Chondrocyte (in vitro differentiated cells): ENCODE results near the gene PDZD7. TPM values are rescaled to one million over a fixed set of nuclear protein-coding genes. Genes with fewer than 3 reads are reported as not detected.

Experiments
- DNase-seq: peaks from one replicate; pipeline ENCODE4 v3.0.0; 2021; ENCODE audit warnings: mixed read lengths, low spot score
- H3K27ac Mint-ChIP-seq: one replicate; pipeline ENCODE4 v1.8.0; 2021; ENCODE audit warnings: mild to moderate bottlenecking, moderate library complexity, mixed read lengths; ENCODE audit not compliant: unreplicated experiment
- H3K27me3 Mint-ChIP-seq: 2 replicates; pipeline ENCODE4 v1.8.0; 2021; ENCODE audit warnings: low read depth, mixed read lengths
- H3K36me3 Mint-ChIP-seq: 2 replicates; pipeline ENCODE4 v1.8.0; 2021; ENCODE audit warnings: low read depth, mixed read lengths
- H3K4me1 Mint-ChIP-seq: 2 replicates; pipeline ENCODE4 v1.8.0; 2021; ENCODE audit warnings: low read depth, mild to moderate bottlenecking, mixed read lengths
- H3K4me3 Mint-ChIP-seq: one replicate; pipeline ENCODE4 v1.8.0; 2021; ENCODE audit warnings: mild to moderate bottlenecking, moderate library complexity, mixed read lengths; ENCODE audit not compliant: unreplicated experiment
- H3K9me3 Mint-ChIP-seq: 2 replicates; pipeline ENCODE4 v1.8.0; 2021; ENCODE audit warnings: low read depth, mixed read lengths
- total RNA-seq: library from RNA; stranded (reverse); gene quantifications from 3 replicates; pipeline ENCODE4 v1.2.1, GENCODE V29; 2021
- TF ChIP-seq, protein P1 (sequence below): fragments of 200-600 bp; sonication (generic); IDR thresholded peaks from 2 replicates; pipeline ENCODE4 v1.5.0; 2021; ENCODE audit warnings: antibody characterized with exemption, mild to moderate bottlenecking, moderate library complexity

PDZD7 gene
- total RNA-seq, 1 donor from 2014 or later: 1.8 TPM

- DNase-seq: peak; percentile 76
- H3K27me3 Mint-ChIP-seq: no peaks in the 10 kb centered on the region
- H3K4me3 Mint-ChIP-seq: no peak overlapping the region
- H3K36me3 Mint-ChIP-seq: no peaks in the 10 kb centered on the region
- TF ChIP-seq, protein P1, sequence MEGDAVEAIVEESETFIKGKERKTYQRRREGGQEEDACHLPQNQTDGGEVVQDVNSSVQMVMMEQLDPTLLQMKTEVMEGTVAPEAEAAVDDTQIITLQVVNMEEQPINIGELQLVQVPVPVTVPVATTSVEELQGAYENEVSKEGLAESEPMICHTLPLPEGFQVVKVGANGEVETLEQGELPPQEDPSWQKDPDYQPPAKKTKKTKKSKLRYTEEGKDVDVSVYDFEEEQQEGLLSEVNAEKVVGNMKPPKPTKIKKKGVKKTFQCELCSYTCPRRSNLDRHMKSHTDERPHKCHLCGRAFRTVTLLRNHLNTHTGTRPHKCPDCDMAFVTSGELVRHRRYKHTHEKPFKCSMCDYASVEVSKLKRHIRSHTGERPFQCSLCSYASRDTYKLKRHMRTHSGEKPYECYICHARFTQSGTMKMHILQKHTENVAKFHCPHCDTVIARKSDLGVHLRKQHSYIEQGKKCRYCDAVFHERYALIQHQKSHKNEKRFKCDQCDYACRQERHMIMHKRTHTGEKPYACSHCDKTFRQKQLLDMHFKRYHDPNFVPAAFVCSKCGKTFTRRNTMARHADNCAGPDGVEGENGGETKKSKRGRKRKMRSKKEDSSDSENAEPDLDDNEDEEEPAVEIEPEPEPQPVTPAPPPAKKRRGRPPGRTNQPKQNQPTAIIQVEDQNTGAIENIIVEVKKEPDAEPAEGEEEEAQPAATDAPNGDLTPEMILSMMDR: no peak
- no peaks in the 10 kb centered on the region for H3K9me3 Mint-ChIP-seq
- H3K4me1 Mint-ChIP-seq: peaks cover 5% of the 10 kb centered on the region
- H3K27ac Mint-ChIP-seq: no peak overlapping the region
Measured at GRCh38 chr10:101022967-101023705, 7.8 kb downstream of the PDZD7 start.

- DNase-seq: peak; percentile 68
- Mint-ChIP-seq H3K36me3 (no peaks in the 10 kb centered on the region), H3K27ac (no peak overlapping the region), H3K4me1 (peaks cover 5% of the 10 kb centered on the region), H3K27me3 (peaks cover 1% of the 10 kb centered on the region), H3K9me3 (no peaks in the 10 kb centered on the region), H3K4me3 (no peak overlapping the region)
- TF ChIP-seq, protein P1: no peak
Measured at GRCh38 chr10:101021692-101022251, 9.2 kb downstream of the PDZD7 start.

DNA sequence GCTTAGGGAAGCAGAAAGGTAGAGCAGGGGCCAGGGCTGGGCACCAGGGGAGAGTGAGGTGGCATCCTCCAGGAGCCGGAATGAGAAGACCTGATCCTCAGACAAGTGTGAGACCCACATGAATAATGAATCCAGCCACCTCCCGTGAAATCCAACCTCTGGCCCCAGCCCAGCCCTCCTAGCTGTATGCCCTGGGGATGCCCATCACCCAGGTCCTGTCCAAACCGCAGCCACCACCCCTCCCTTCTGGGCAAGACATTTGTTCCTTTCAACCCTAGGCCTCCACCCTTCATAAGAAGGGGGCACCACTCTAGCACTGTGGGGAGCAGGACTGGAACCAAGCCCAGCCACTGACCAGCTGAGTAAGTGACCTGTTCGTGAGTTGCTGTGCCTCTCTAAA is 9.7 kb downstream of the PDZD7 start:
- no peaks in the 10 kb centered on the region for H3K36me3 Mint-ChIP-seq
- no peak overlapping the region for H3K4me3 Mint-ChIP-seq
- H3K27ac Mint-ChIP-seq: no peak overlapping the region
- no peaks in the 10 kb centered on the region for H3K9me3 Mint-ChIP-seq
- TF ChIP-seq, protein P1: no peak
- peak; percentile 68 for DNase-seq
- H3K27me3 Mint-ChIP-seq: peaks cover 5% of the 10 kb centered on the region
- H3K4me1 Mint-ChIP-seq: peaks cover 5% of the 10 kb centered on the region

GRCh38 chr10:101020427-101021075 is 10.4 kb downstream of the PDZD7 start:
- TF ChIP-seq, protein P1: no peak
- peak; percentile 70 for DNase-seq
- Mint-ChIP-seq H3K4me3 (no peak overlapping the region), H3K4me1 (peaks cover 5% of the 10 kb centered on the region), H3K9me3 (no peaks in the 10 kb centered on the region), H3K27me3 (peaks cover 5% of the 10 kb centered on the region), H3K36me3 (no peaks in the 10 kb centered on the region), H3K27ac (no peak overlapping the region)

- H3K9me3 Mint-ChIP-seq: no peaks in the 10 kb centered on the region
- H3K4me3 Mint-ChIP-seq: no peak overlapping the region
- peaks cover 5% of the 10 kb centered on the region for H3K27me3 Mint-ChIP-seq
- peaks cover 16% of the 10 kb centered on the region for H3K4me1 Mint-ChIP-seq
- no peaks in the 10 kb centered on the region for H3K36me3 Mint-ChIP-seq
- H3K27ac Mint-ChIP-seq: no peak overlapping the region
- TF ChIP-seq, protein P1: no peak
- no peak for DNase-seq
Measured at GRCh38 chr10:101019440-101019703, 11.6 kb downstream of the PDZD7 start.
